ENCODE measurements around the gene HLA-DMA. TPM values are rescaled to one million over a fixed set of nuclear protein-coding genes. Genes with fewer than 3 reads are reported as not detected.
A peak's percentile ranks its signal among the peaks of the same experiment; 100 is the strongest.

HLA-DMA gene
- total and polyA plus RNA-seq, 2 of the 4 experiments (the other 2 are of a cell fraction) = 2.3 to 8.3 TPM

GRCh38 chr6:32973144-32974015 is 20.5 kb upstream of the HLA-DMA start:
- peaks cover 48% of the 10 kb centered on the region for H3K36me3 ChIP-seq (ENCODE audit: control insufficient read depth, insufficient read depth, low read length)
- peak overlapping the region; percentile 92 for H3K4me3 ChIP-seq (ENCODE audit: insufficient read depth, low read depth, low read length)
- peak overlapping the region; percentile 94 for H3K23ac ChIP-seq (ENCODE audit: low read depth, low read length)
- dilution Hi-C loops (cut with HindIII; ENCODE audit: low sequenced_read_pairs, unreplicated experiment) (no loop called here), in situ Hi-C loops (cut with MboI; ENCODE audit: low sequenced_read_pairs) (loop anchor here (5.0 to 25.0 kb wide), 2 partner anchors 81 to 786 kb away; partner anchors contain the start of genes AGER, AGPAT1, GPSM3 and PBX2), intact Hi-C loops (cut with micrococcal nuclease) (loop anchor here (2.0 to 5.0 kb wide), 4 partner anchors 41 to 786 kb away; partner anchors contain the start of genes PSMB8, RXRB and SLC39A7)
- no peaks in the 10 kb centered on the region for H3K27me3 ChIP-seq (ENCODE audit: control insufficient read depth, insufficient read depth, low read length)
- no peak overlapping the region for H4K91ac ChIP-seq (ENCODE audit: insufficient read depth, low read depth, low read length)
- H3K14ac ChIP-seq (replicated peaks; ENCODE audit: low read depth, low read length) = peak overlapping the region; percentile 79
- H2BK120ac ChIP-seq (ENCODE audit: low read depth, low read length) = no peak overlapping the region
- H4K5ac ChIP-seq (ENCODE audit: low read depth, low read length) = no peak overlapping the region
- peak overlapping the region; percentile 32; the same call in 1 of the 2 replicates for H3K4ac ChIP-seq (ENCODE audit: low read depth, low read length)
- H3K27ac ChIP-seq (ENCODE audit: insufficient read depth, low read length) = peak overlapping the region; percentile 70
- no peaks in the 10 kb centered on the region for H3K9me3 ChIP-seq (ENCODE audit: control insufficient read depth, insufficient read depth, low read length)
- peaks cover 23 to 51% of the 10 kb centered on the region in 2 experiments for H3K79me1 ChIP-seq (ENCODE audit: low read depth in 1 of 2, low read length in 2 of 2)
- 0% methylated on average over 8 of the region's 23 CpGs; no CpG with 5 or more reads in 1 of the 2 experiments for WGBS, 2 experiments (ENCODE audit: extremely low coverage in 2 of 2, insufficient read length in 1 of 2)
- TF ChIP-seq FOS (IDR thresholded peaks at IDR 0.05; ENCODE audit: low read depth, low read length) (no peak), POLR2A (IDR thresholded peaks at IDR 0.05; ENCODE audit: low read depth, low read length) (no peak), MXI1 (IDR thresholded peaks at IDR 0.05; ENCODE audit: borderline replicate concordance, low read depth, low read length) (0 out of 2 replicates have a peak, but pooled peaks have one; percentile 2), RAD21 (IDR thresholded peaks at IDR 0.05; ENCODE audit: low read length) (no peak)
- TF ChIP-seq, protein P1, sequence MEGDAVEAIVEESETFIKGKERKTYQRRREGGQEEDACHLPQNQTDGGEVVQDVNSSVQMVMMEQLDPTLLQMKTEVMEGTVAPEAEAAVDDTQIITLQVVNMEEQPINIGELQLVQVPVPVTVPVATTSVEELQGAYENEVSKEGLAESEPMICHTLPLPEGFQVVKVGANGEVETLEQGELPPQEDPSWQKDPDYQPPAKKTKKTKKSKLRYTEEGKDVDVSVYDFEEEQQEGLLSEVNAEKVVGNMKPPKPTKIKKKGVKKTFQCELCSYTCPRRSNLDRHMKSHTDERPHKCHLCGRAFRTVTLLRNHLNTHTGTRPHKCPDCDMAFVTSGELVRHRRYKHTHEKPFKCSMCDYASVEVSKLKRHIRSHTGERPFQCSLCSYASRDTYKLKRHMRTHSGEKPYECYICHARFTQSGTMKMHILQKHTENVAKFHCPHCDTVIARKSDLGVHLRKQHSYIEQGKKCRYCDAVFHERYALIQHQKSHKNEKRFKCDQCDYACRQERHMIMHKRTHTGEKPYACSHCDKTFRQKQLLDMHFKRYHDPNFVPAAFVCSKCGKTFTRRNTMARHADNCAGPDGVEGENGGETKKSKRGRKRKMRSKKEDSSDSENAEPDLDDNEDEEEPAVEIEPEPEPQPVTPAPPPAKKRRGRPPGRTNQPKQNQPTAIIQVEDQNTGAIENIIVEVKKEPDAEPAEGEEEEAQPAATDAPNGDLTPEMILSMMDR (conservative IDR thresholded peaks at IDR 0.05; ENCODE audit: low read depth, low read length) = no peak
- TF ChIP-seq, protein P2, sequence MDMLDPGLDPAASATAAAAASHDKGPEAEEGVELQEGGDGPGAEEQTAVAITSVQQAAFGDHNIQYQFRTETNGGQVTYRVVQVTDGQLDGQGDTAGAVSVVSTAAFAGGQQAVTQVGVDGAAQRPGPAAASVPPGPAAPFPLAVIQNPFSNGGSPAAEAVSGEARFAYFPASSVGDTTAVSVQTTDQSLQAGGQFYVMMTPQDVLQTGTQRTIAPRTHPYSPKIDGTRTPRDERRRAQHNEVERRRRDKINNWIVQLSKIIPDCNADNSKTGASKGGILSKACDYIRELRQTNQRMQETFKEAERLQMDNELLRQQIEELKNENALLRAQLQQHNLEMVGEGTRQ (IDR thresholded peaks at IDR 0.05; ENCODE audit: low read depth, low read length) = no peak
- H2AFZ ChIP-seq (replicated peaks; ENCODE audit: low read length, poor library complexity) = no peak overlapping the region
- CTCF ChIA-PET = interaction anchor here (1.2 to 2.8 kb wide), 6 partner anchors 11 to 135 kb away, joined by 3 to 18 read pairs (median 5); partner anchors contain the start of genes HLA-DMA and TAP2
- peak overlapping the region; percentile 83 for H3K4me2 ChIP-seq (ENCODE audit: low read depth, low read length)
- H3K56ac ChIP-seq (ENCODE audit: extremely low read depth, insufficient read depth, low read length) = peak overlapping the region; percentile 32
- H3K18ac ChIP-seq (ENCODE audit: low read depth, low read length) = no peak overlapping the region
- H2BK15ac ChIP-seq (ENCODE audit: low read depth, low read length) = no peak overlapping the region
- no peak for ATAC-seq (ENCODE audit: low read depth)
- H4K20me1 ChIP-seq (ENCODE audit: insufficient read depth, low read length) = peaks cover 68% of the 10 kb centered on the region
- no peak overlapping the region for H2AK5ac ChIP-seq (ENCODE audit: low read depth, low read length)
- H3K9ac ChIP-seq (ENCODE audit: low read depth, low read length) = peak overlapping the region; percentile 94
- H3K4me1 ChIP-seq (ENCODE audit: control insufficient read depth, insufficient read depth, low read length) = peaks cover 8% of the 10 kb centered on the region
- DNase-seq = peak; percentile 40
- BruUV-seq (replicated peaks) = no TSS peak
- peaks cover 9% of the 10 kb centered on the region for H3K9me1 ChIP-seq (ENCODE audit: insufficient read depth, low read length)
- peak overlapping the region; percentile 37 for H2BK5ac ChIP-seq (ENCODE audit: low read depth, low read length, poor library complexity, severe bottlenecking)
- peak overlapping the region; percentile 85 for H2AK9ac ChIP-seq (replicated peaks; ENCODE audit: low read depth, low read length, poor library complexity)
- no peak overlapping the region for H2BK20ac ChIP-seq (ENCODE audit: low read depth, low read length)
- POLR2A ChIA-PET (ENCODE audit: unreplicated experiment) = interaction anchor here (0.5 to 1.8 kb wide), 6 partner anchors 10 to 95 kb away, joined by 3 to 15 read pairs (median 6); partner anchors contain the start of gene HLA-DMA
- H4K8ac ChIP-seq (ENCODE audit: low read depth in 2 of 2, low read length in 2 of 2) = no peak overlapping the region
